HepG2 (cell line): ENCODE measurements around the gene MRS2. TPM values are rescaled to one million over a fixed set of nuclear protein-coding genes. Genes with fewer than 3 reads are reported as not detected.

ENCODE experiments used
- BATF2 ChIP-seq: sonication (generic); formaldehyde crosslinking; IDR thresholded peaks from 2 replicates; pipeline ENCODE4 v1.8.0; 2022; ENCODE audit warnings: mild to moderate bottlenecking, missing genetic modification reagents, moderate library complexity
- EEA1 ChIP-seq: sonication (generic); formaldehyde crosslinking; IDR thresholded peaks from 2 replicates; pipeline ENCODE4 v1.5.1; 2020; ENCODE audit warnings: mild to moderate bottlenecking, missing genetic modification reagents, borderline replicate concordance
- ELF1 ChIP-seq: sonication (generic); formaldehyde crosslinking; IDR thresholded peaks from 2 replicates; pipeline ENCODE4 v1.4.0; 2020; ENCODE audit warnings: missing genetic modification reagents
- FOXK2 ChIP-seq: fragments of 450-650 bp; IDR thresholded peaks from 2 replicates; pipeline ENCODE4 v1.6.1; 2016
- GLMP ChIP-seq: sonication (generic); formaldehyde crosslinking; IDR thresholded peaks from 2 replicates; pipeline ENCODE4 v1.9.0; 2021; ENCODE audit warnings: missing genetic modification reagents, mild to moderate bottlenecking, borderline replicate concordance
- HMG20A ChIP-seq: IDR thresholded peaks from 2 replicates; pipeline ENCODE4 v1.6.1; 2016; ENCODE audit warnings: borderline replicate concordance
- LBX2 ChIP-seq: sonication (generic); formaldehyde crosslinking; IDR thresholded peaks from 2 replicates; pipeline ENCODE4 v1.5.0; 2020; ENCODE audit warnings: missing genetic modification reagents, mild to moderate bottlenecking, borderline replicate concordance
- MXD3 ChIP-seq: IDR thresholded peaks from 2 replicates; pipeline ENCODE4 v1.6.1; 2016; ENCODE audit warnings: mild to moderate bottlenecking, missing biosample characterization, missing genetic modification reagents
- NFIC ChIP-seq: IDR thresholded peaks from 2 replicates; pipeline ENCODE4 v1.6.1; 2012; ENCODE audit warnings: mild to moderate bottlenecking, low read length, inconsistent platforms
- NFRKB ChIP-seq: fragments of 450-650 bp; IDR thresholded peaks from 2 replicates; pipeline ENCODE4 v1.6.1; 2017
- POLR2AphosphoS5 ChIP-seq: IDR thresholded peaks from 2 replicates; pipeline ENCODE4 v1.6.1; 2012; ENCODE audit warnings: low read depth, low read length
- RBFOX2 ChIP-seq: fragments of 200-400 bp; formaldehyde crosslinking; IDR thresholded peaks from 2 replicates; pipeline ENCODE4 v1.6.1; 2017; ENCODE audit warnings: low read depth, mild to moderate bottlenecking, low read length
- RXRB ChIP-seq: IDR thresholded peaks from 2 replicates; pipeline ENCODE4 v1.6.1; 2016; ENCODE audit warnings: borderline replicate concordance, missing genetic modification reagents, missing compliant biosample characterization
- SATB2 ChIP-seq: sonication (generic); formaldehyde crosslinking; IDR thresholded peaks from 2 replicates; pipeline ENCODE4 v1.5.0; 2020; ENCODE audit warnings: missing genetic modification reagents
- SOX5 ChIP-seq: IDR thresholded peaks from 2 replicates; pipeline ENCODE4 v1.6.1; 2016; ENCODE audit warnings: borderline replicate concordance
- TFAP4 ChIP-seq: sonication (generic); IDR thresholded peaks from 2 replicates; pipeline ENCODE4 v1.6.1; 2016; ENCODE audit warnings: low read depth, borderline replicate concordance
- ZNF232 ChIP-seq: sonication (generic); formaldehyde crosslinking; IDR thresholded peaks from 2 replicates; pipeline ENCODE4 v1.4.0; 2020; ENCODE audit warnings: missing genetic modification reagents, borderline replicate concordance
- ZNF34 ChIP-seq: sonication (generic); formaldehyde crosslinking; IDR thresholded peaks from 2 replicates; pipeline ENCODE4 v1.4.0; 2020; ENCODE audit warnings: mild to moderate bottlenecking, missing genetic modification reagents, borderline replicate concordance
- ZNF530 ChIP-seq: sonication (generic); formaldehyde crosslinking; IDR thresholded peaks from 2 replicates; pipeline ENCODE4 v1.5.0; 2020; ENCODE audit warnings: low read depth, mild to moderate bottlenecking, missing genetic modification reagents
- ZNF580 ChIP-seq: IDR thresholded peaks from 2 replicates; pipeline ENCODE4 v1.6.1; 2016; ENCODE audit warnings: low read depth, borderline replicate concordance
- ZNF616 ChIP-seq: sonication (generic); formaldehyde crosslinking; IDR thresholded peaks from 2 replicates; pipeline ENCODE4 v1.5.0; 2020; ENCODE audit warnings: low read depth, mild to moderate bottlenecking, missing genetic modification reagents
- ZNF747 ChIP-seq: sonication (generic); formaldehyde crosslinking; IDR thresholded peaks from 2 replicates; pipeline ENCODE4 v1.8.1; 2023; ENCODE audit warnings: missing genetic modification reagents, mild to moderate bottlenecking, borderline replicate concordance
- ZNF770 ChIP-seq: sonication (generic); formaldehyde crosslinking; IDR thresholded peaks from 2 replicates; pipeline ENCODE4 v1.5.0; 2020; ENCODE audit warnings: mild to moderate bottlenecking, missing genetic modification reagents
- ZNF784 ChIP-seq: sonication (generic); formaldehyde crosslinking; IDR thresholded peaks from 2 replicates; pipeline ENCODE4 v1.5.1; 2020; ENCODE audit warnings: missing genetic modification reagents, mild to moderate bottlenecking, borderline replicate concordance
- polyA plus RNA-seq, 8 experiments: library from polyadenylated mRNA; depleted of rRNA in 3 of 8; stranded (reverse) in 7 of 8; unstranded in 1 of 8; fragments of >200 nt; fragmentation: Illumina TruSeq in 4 of 8; extraction: Trizol in 4 of 8; gene quantifications; 2 replicates each; pipeline versions ENCODE4 v1.2.1 to v1.2.3, GENCODE V29; 2011 to 2016; ENCODE audit warnings: low read depth in 4 of 8, missing spikeins in 1 of 8, mixed read lengths in 1 of 8; ENCODE audit not compliant: insufficient read depth in 1 of 8
- total RNA-seq, 5 experiments: library from RNA; depleted of rRNA; stranded (reverse); fragments of >200 nt; fragmentation: Illumina TruSeq; extraction: Trizol; gene quantifications; 2 replicates each; pipeline ENCODE4 v1.2.3, GENCODE V29; 2016; ENCODE audit warnings: low read depth in 1 of 5

The MRS2 gene
- total and polyA plus RNA-seq, 2 of the 13 experiments (the other 11 are each of a cell fraction or from before 2014, with no cell fraction given): 31.1 to 83.8 TPM

- TF ChIP-seq ZNF770 (CRISPR knock-in tag): peak; percentile 15; the same call in 1 of the 2 replicates
- TF ChIP-seq GLMP (CRISPR knock-in tag): no peak
- TF ChIP-seq TFAP4: peak; percentile 66; the same call in 1 of the 2 replicates
- TF ChIP-seq RBFOX2: no peak
- no peak; the same call in 1 of the 2 replicates for TF ChIP-seq ZNF747 (CRISPR knock-in tag)
- no peak for TF ChIP-seq EEA1 (CRISPR knock-in tag)
- TF ChIP-seq HMG20A (CRISPR knock-in tag): peak; percentile 99
- no peak for TF ChIP-seq NFRKB
- no peak for TF ChIP-seq ZNF616 (CRISPR knock-in tag)
- TF ChIP-seq ZNF34 (CRISPR knock-in tag): no peak
- no peak for TF ChIP-seq MXD3 (CRISPR knock-in tag)
- no peak for TF ChIP-seq FOXK2
- TF ChIP-seq ZNF580: peak; percentile 90
- peak; percentile 97 for TF ChIP-seq RXRB
- TF ChIP-seq SATB2 (CRISPR knock-in tag): no peak
- peak; percentile 94; the same call in 1 of the 2 replicates for TF ChIP-seq SOX5 (CRISPR knock-in tag)
- no peak; the same call in 1 of the 2 replicates for TF ChIP-seq ELF1 (CRISPR knock-in tag)
- peak; percentile 98 for TF ChIP-seq NFIC
- no peak for TF ChIP-seq BATF2 (CRISPR knock-in tag)
- TF ChIP-seq ZNF232 (CRISPR knock-in tag): no peak; the same call in 1 of the 2 replicates
- no peak for TF ChIP-seq ZNF784 (CRISPR knock-in tag)
- TF ChIP-seq LBX2 (CRISPR knock-in tag): no peak
- TF ChIP-seq ZNF530 (CRISPR knock-in tag): no peak
- no peak for TF ChIP-seq POLR2AphosphoS5
Observed at GRCh38 chr6:24385536-24386269, 17.0 kb upstream of the MRS2 start (continued).
